Transverse colon (tissue), 4 donors: ENCODE data around the gene TMEM33. TPM values are rescaled to one million over a fixed set of nuclear protein-coding genes. Genes with fewer than 3 reads are reported as not detected.
A peak's percentile ranks its signal among the peaks of the same experiment; 100 is the strongest.

ENCODE experiments used
- DNase-seq: peaks from one replicate; pipeline ENCODE4 v3.0.0-alpha.2; 2019
- H3K27ac ChIP-seq, 4 donors: fragments of 200-600 bp; sonication (generic); 2 replicates each; pipeline ENCODE4 v1.5.1; 2016 to 2018; ENCODE audit warnings: inconsistent platforms in 4 of 4
- H3K27me3 ChIP-seq: fragments of 200-600 bp; sonication (generic); 2 replicates; pipeline ENCODE4 v1.5.1; 2017; ENCODE audit warnings: inconsistent platforms
- H3K36me3 ChIP-seq, 4 donors: fragments of 200-600 bp; sonication (generic); 2 replicates each; pipeline ENCODE4 v1.5.1; 2017 to 2019; ENCODE audit warnings: inconsistent platforms in 4 of 4
- H3K4me1 ChIP-seq, 4 donors: fragments of 200-600 bp; sonication (generic); 2 replicates each; pipeline ENCODE4 v1.5.1; 2017 to 2020; ENCODE audit warnings: inconsistent platforms in 4 of 4
- H3K4me3 ChIP-seq, 4 donors: fragments of 200-600 bp; sonication (generic); 1 replicate in 1 of 4; 2 replicates in 3 of 4; pipeline versions ENCODE4 v1.5.1 to v1.6.1; 2017 to 2019; ENCODE audit warnings: inconsistent platforms in 4 of 4
- H3K9me3 ChIP-seq, 2 donors: fragments of 200-600 bp; sonication (generic); 2 replicates each; pipeline ENCODE4 v1.5.1; 2017 to 2019; ENCODE audit warnings: inconsistent platforms in 2 of 2
- CTCF ChIP-seq, 5 experiments: fragments of 200-600 bp in 3 of 5; fragments of 450-650 bp in 2 of 5; sonication (generic) in 3 of 5; IDR thresholded peaks; 1 replicate in 2 of 5; 2 replicates in 3 of 5; pipeline ENCODE4 v1.5.1; 2016 to 2017; ENCODE audit warnings: antibody characterized with exemption in 5 of 5, inconsistent platforms in 3 of 5, mild to moderate bottlenecking in 2 of 5, moderate library complexity in 1 of 5
- EP300 ChIP-seq: sonication (generic); formaldehyde crosslinking; IDR thresholded peaks from one replicate; pipeline ENCODE4 v1.6.1; 2017; ENCODE audit warnings: antibody characterized with exemption, low read depth
- POLR2A ChIP-seq: fragments of 450-650 bp; IDR thresholded peaks from one replicate; pipeline ENCODE4 v1.6.1; 2016; ENCODE audit warnings: antibody characterized with exemption, mild to moderate bottlenecking, moderate library complexity
- POLR2AphosphoS5 ChIP-seq, 3 donors: sonication (generic); formaldehyde crosslinking; IDR thresholded peaks; one replicate each; pipeline ENCODE4 v1.6.1; 2016; ENCODE audit warnings: antibody characterized with exemption in 3 of 3
- WGBS, 2 donors: methylation state at CpG; one replicate each; pipeline ENCODE4 v1.1.5; 2018; ENCODE audit warnings: low coverage in 1 of 2; 5-methylcytosine and 5-hydroxymethylcytosine counted together
- in situ Hi-C, 4 donors: fragments of 200-750 bp; cut with MboI; loops; one replicate each; pipeline versions ENCODE4 v1.15.0 to v1.15.1; 2017; ENCODE audit warnings: low sequenced_read_pairs in 3 of 4, low pct_ligation_motif_present in 1 of 4, low pct_unique_long_range_greater_than_20kb in 1 of 4
- intact Hi-C: fragments of 100-400 bp; cut with DNase I; formaldehyde crosslinking; loops from one replicate; pipeline ENCODE4 v1.15.1; 2023; ENCODE audit warnings: low total_unique reads
- total RNA-seq, 4 donors: library from RNA; depleted of rRNA; stranded (reverse); fragments of >200 nt; gene quantifications; one replicate each; pipeline ENCODE4 v1.1.0, GENCODE V29; 2016

Gene TMEM33
- total RNA-seq, 4 donors from 2014 or later: 41.8 to 59.3 (median 54.9) TPM

GRCh38 chr4:41949531-41949930 lies 14.3 kb downstream of the TMEM33 start:
- TF ChIP-seq EP300 (no peak), POLR2A (no peak), POLR2AphosphoS5 (IDR thresholded peaks at IDR 0.05) (no peak), CTCF (IDR thresholded peaks at IDR 0.05) (no peak)
- no peaks in the 10 kb centered on the region for H3K4me1 ChIP-seq
- intact Hi-C loops (no loop called here), in situ Hi-C loops (no loop called here)
- no peaks in the 10 kb centered on the region for H3K9me3 ChIP-seq
- H3K27me3 ChIP-seq: no peaks in the 10 kb centered on the region
- WGBS, 2 donors: 81 to 83% methylated on average over 3 of the region's 3 CpGs
- no peak for DNase-seq
- H3K4me3 ChIP-seq: no peak overlapping the region
- peaks cover 0 to 67% (median 20%) of the 10 kb centered on the region in 4 donors for H3K36me3 ChIP-seq
- H3K27ac ChIP-seq: no peak overlapping the region

DNA sequence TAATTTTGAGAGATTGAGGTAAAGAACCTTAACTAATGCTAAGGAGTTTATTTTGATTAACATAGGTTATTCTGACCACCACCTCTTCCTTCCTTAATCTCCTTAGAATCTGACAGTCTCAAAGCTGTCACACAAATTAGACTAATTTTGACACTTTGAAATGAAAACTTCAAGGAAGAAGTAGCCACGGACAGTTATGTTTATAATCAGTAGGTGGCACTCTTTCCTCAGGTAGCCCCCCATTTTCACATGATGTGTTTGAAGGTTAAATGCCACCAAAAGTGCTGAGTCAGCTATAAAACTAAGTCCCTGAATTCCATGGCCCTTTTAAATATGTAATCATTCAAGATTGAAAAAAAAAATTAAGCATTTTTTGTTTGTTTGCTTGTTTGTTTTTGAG lies 22.4 kb downstream of the TMEM33 start:
- TF ChIP-seq CTCF (IDR thresholded peaks at IDR 0.05): no peak
- no peak for TF ChIP-seq POLR2AphosphoS5 (IDR thresholded peaks at IDR 0.05)
- TF ChIP-seq EP300: no peak
- TF ChIP-seq POLR2A: no peak
- Histone ChIP-seq H3K36me3 (peaks cover 0 to 16% (median 5%) of the 10 kb centered on the region in 4 donors), H3K27me3 (no peaks in the 10 kb centered on the region), H3K4me1 (no peaks in the 10 kb centered on the region), H3K27ac (no peak overlapping the region), H3K4me3 (no peak overlapping the region), H3K9me3 (no peaks in the 10 kb centered on the region)
- in situ Hi-C loops (no loop called here), intact Hi-C loops (no loop called here)
- no peak for DNase-seq
- WGBS, 2 donors: 35 to 43% methylated on average over 1 of the region's 1 CpG

GRCh38 chr4:41963105-41963504 lies 27.9 kb downstream of the TMEM33 start:
- no peak overlapping the region for H3K27ac ChIP-seq
- H3K27me3 ChIP-seq: no peaks in the 10 kb centered on the region
- no peaks in the 10 kb centered on the region for H3K9me3 ChIP-seq
- WGBS, 2 donors: 95% methylated on average over 4 of the region's 4 CpGs; no CpG with 5 or more reads in 1 of the 2 donors
- H3K4me1 ChIP-seq: no peaks in the 10 kb centered on the region
- H3K4me3 ChIP-seq: no peak overlapping the region
- DNase-seq: no peak
- peak in 2 of 5 experiments; percentile 19 to 22 for TF ChIP-seq CTCF (IDR thresholded peaks at IDR 0.05)
- no peak for TF ChIP-seq POLR2A
- in situ Hi-C loops: no loop called here
- intact Hi-C loops: no loop called here
- H3K36me3 ChIP-seq: no peaks in the 10 kb centered on the region

GRCh38 chr4:41964401-41964800 lies 29.2 kb downstream of the TMEM33 start:
- in situ Hi-C loops: no loop called here

More at GRCh38 chr4:41964401-41964800, 29.2 kb downstream of the TMEM33 start:
- H3K4me3 ChIP-seq: no peak overlapping the region
- no peak overlapping the region for H3K27ac ChIP-seq
- intact Hi-C loops: no loop called here
- H3K9me3 ChIP-seq: no peaks in the 10 kb centered on the region
- no peaks in the 10 kb centered on the region for H3K4me1 ChIP-seq
- H3K27me3 ChIP-seq: no peaks in the 10 kb centered on the region
- TF ChIP-seq POLR2AphosphoS5 (IDR thresholded peaks at IDR 0.05) (no peak), CTCF (IDR thresholded peaks at IDR 0.05) (no peak), POLR2A (no peak), EP300 (no peak)
- 98 to 100% methylated on average over 1 of the region's 1 CpG for WGBS, 2 donors
- H3K36me3 ChIP-seq: no peaks in the 10 kb centered on the region
- DNase-seq: no peak
